Measurements from ENCODE around the gene NQO2. TPM values are rescaled to one million over a fixed set of nuclear protein-coding genes. Genes with fewer than 3 reads are reported as not detected.
"Not testable (repeated sequence)": the region's sequence is repeated elsewhere in the genome, so short reads cannot be mapped to it uniquely, and the experiment has no call there.

Gene NQO2
- total RNA-seq, 1 donor from 2014 or later = 19.2 TPM

- no peak for DNase-seq (ENCODE audit: low read depth)
- no peak overlapping the region for H3K4me3 ChIP-seq (ENCODE audit: low read depth, low read length)
- H3K27me3 ChIP-seq (ENCODE audit: control insufficient read depth, insufficient read depth, low read length) = no peaks in the 10 kb centered on the region
- TF ChIP-seq CTCF (IDR thresholded peaks at IDR 0.05; ENCODE audit: insufficient read depth, low read length, poor library complexity, severe bottlenecking) = no peak
- H3K36me3 ChIP-seq (ENCODE audit: control insufficient read depth, insufficient read depth, low read length) = no peaks in the 10 kb centered on the region
Measured at GRCh38 chr6:2993755-2994317, 5.9 kb upstream of the NQO2 start.

- not testable (repeated sequence) for H3K36me3 ChIP-seq (ENCODE audit: control insufficient read depth, insufficient read depth, low read length); H3K27me3 ChIP-seq (ENCODE audit: control insufficient read depth, insufficient read depth, low read length); DNase-seq (ENCODE audit: low read depth)
- TF ChIP-seq CTCF (IDR thresholded peaks at IDR 0.05; ENCODE audit: insufficient read depth, low read length, poor library complexity, severe bottlenecking) = peak; percentile 38
- H3K4me3 ChIP-seq (ENCODE audit: low read depth, low read length) = peak overlapping the region; percentile 44
Measured at GRCh38 chr6:2998249-2998997, 1.3 kb upstream of the NQO2 start.

GRCh38 chr6:2998998-2999617, 586 bp upstream of the NQO2 start:
- H3K27me3 ChIP-seq (ENCODE audit: control insufficient read depth, insufficient read depth, low read length) = no peaks in the 10 kb centered on the region
- no peak for DNase-seq (ENCODE audit: low read depth)
- no peak for TF ChIP-seq CTCF (IDR thresholded peaks at IDR 0.05; ENCODE audit: insufficient read depth, low read length, poor library complexity, severe bottlenecking)
- no peaks in the 10 kb centered on the region for H3K36me3 ChIP-seq (ENCODE audit: control insufficient read depth, insufficient read depth, low read length)
- H3K4me3 ChIP-seq (ENCODE audit: low read depth, low read length) = peak overlapping the region; percentile 44

GRCh38 chr6:3001146-3001772, 1.6 kb downstream of the NQO2 start:
- no peaks in the 10 kb centered on the region for H3K36me3 ChIP-seq (ENCODE audit: control insufficient read depth, insufficient read depth, low read length)
- H3K27me3 ChIP-seq (ENCODE audit: control insufficient read depth, insufficient read depth, low read length) = no peaks in the 10 kb centered on the region
- H3K4me3 ChIP-seq (ENCODE audit: low read depth, low read length) = no peak overlapping the region
- DNase-seq (ENCODE audit: low read depth) = no peak
- no peak for TF ChIP-seq CTCF (IDR thresholded peaks at IDR 0.05; ENCODE audit: insufficient read depth, low read length, poor library complexity, severe bottlenecking)

GRCh38 chr6:3001773-3002293, 2.1 kb downstream of the NQO2 start:
- Histone ChIP-seq H3K36me3 (ENCODE audit: control insufficient read depth, insufficient read depth, low read length) (no peaks in the 10 kb centered on the region), H3K4me3 (ENCODE audit: low read depth, low read length) (no peak overlapping the region), H3K27me3 (ENCODE audit: control insufficient read depth, insufficient read depth, low read length) (no peaks in the 10 kb centered on the region)
- TF ChIP-seq CTCF (IDR thresholded peaks at IDR 0.05; ENCODE audit: insufficient read depth, low read length, poor library complexity, severe bottlenecking) = peak; percentile 43
- DNase-seq (ENCODE audit: low read depth) = no peak

- H3K4me3 ChIP-seq (ENCODE audit: low read depth, low read length) = not testable (repeated sequence)
Measured at GRCh38 chr6:3003226-3003625, 3.5 kb downstream of the NQO2 start.

More at GRCh38 chr6:3003226-3003625, 3.5 kb downstream of the NQO2 start:
- not testable (repeated sequence) for DNase-seq (ENCODE audit: low read depth); H3K36me3 ChIP-seq (ENCODE audit: control insufficient read depth, insufficient read depth, low read length); H3K27me3 ChIP-seq (ENCODE audit: control insufficient read depth, insufficient read depth, low read length)

Measured in kidney epithelial cell (primary cell).